ENCODE measurements around the gene EYA2.
A peak's percentile ranks its signal among the peaks of the same experiment; 100 is the strongest.
"Not testable (repeated sequence)": the region's sequence is repeated elsewhere in the genome, so short reads cannot be mapped to it uniquely, and the experiment has no call there.

The EYA2 gene

GRCh38 chr20:46928580-46929132 is 34.0 kb downstream of the EYA2 start:
- Mint-ChIP-seq H3K4me1 (peaks cover 54% of the 10 kb centered on the region), H3K27me3 (ENCODE audit: low read depth) (peaks cover 9% of the 10 kb centered on the region), H3K4me3 (no peak overlapping the region), H3K36me3 (ENCODE audit: low read depth) (no peaks in the 10 kb centered on the region), H3K27ac (peak overlapping the region in 2 of 3 experiments; percentile 42 to 51), H3K9me3 (no peaks in the 10 kb centered on the region)
- TF ChIP-seq CTCF (IDR thresholded peaks at IDR 0.05; ENCODE audit: unreplicated experiment in 3 of 3), result no peak

- Mint-ChIP-seq H3K4me1 (peaks cover 60% of the 10 kb centered on the region), H3K4me3 (no peak overlapping the region), H3K27me3 (ENCODE audit: low read depth) (peaks cover 9% of the 10 kb centered on the region), H3K27ac (no peak overlapping the region), H3K36me3 (ENCODE audit: low read depth) (no peaks in the 10 kb centered on the region), H3K9me3 (no peaks in the 10 kb centered on the region)
- no peak for TF ChIP-seq CTCF (IDR thresholded peaks at IDR 0.05; ENCODE audit: unreplicated experiment in 3 of 3)
These were observed 35.3 kb downstream of the EYA2 start for GRCh38 chr20:46929902-46930301.

GRCh38 chr20:46930640-46931339 is 36.1 kb downstream of the EYA2 start:
- Mint-ChIP-seq H3K36me3 (ENCODE audit: low read depth) (no peaks in the 10 kb centered on the region), H3K27me3 (ENCODE audit: low read depth) (peaks cover 9% of the 10 kb centered on the region), H3K4me3 (no peak overlapping the region), H3K27ac (peak overlapping the region in 1 of 3 experiments; percentile 41), H3K4me1 (peaks cover 60% of the 10 kb centered on the region), H3K9me3 (no peaks in the 10 kb centered on the region)
- no peak for TF ChIP-seq CTCF (IDR thresholded peaks at IDR 0.05; ENCODE audit: unreplicated experiment in 3 of 3)

GRCh38 chr20:46931699-46932098 is 37.1 kb downstream of the EYA2 start:
- Mint-ChIP-seq H3K36me3 (ENCODE audit: low read depth) (no peaks in the 10 kb centered on the region), H3K4me3 (no peak overlapping the region), H3K27ac (peak overlapping the region in 1 of 3 experiments; percentile 25), H3K27me3 (ENCODE audit: low read depth) (peaks cover 9% of the 10 kb centered on the region), H3K4me1 (peaks cover 64% of the 10 kb centered on the region), H3K9me3 (no peaks in the 10 kb centered on the region)
- no peak for TF ChIP-seq CTCF (IDR thresholded peaks at IDR 0.05; ENCODE audit: unreplicated experiment in 3 of 3)

GRCh38 chr20:46932439-46932838 is 37.8 kb downstream of the EYA2 start:
- not testable (repeated sequence) for H3K27me3 Mint-ChIP-seq (ENCODE audit: low read depth); H3K36me3 Mint-ChIP-seq (ENCODE audit: low read depth)
- H3K4me1 Mint-ChIP-seq, result peaks cover 71% of the 10 kb centered on the region

GRCh38 chr20:46933150-46933549 is 38.5 kb downstream of the EYA2 start:
- H3K4me1 Mint-ChIP-seq, result peaks cover 75% of the 10 kb centered on the region
- H3K27me3 Mint-ChIP-seq (ENCODE audit: low read depth), result peaks cover 9% of the 10 kb centered on the region
- H3K27ac Mint-ChIP-seq, result peak overlapping the region in 1 of 3 experiments; percentile 19
- TF ChIP-seq CTCF (IDR thresholded peaks at IDR 0.05; ENCODE audit: unreplicated experiment in 3 of 3), result no peak
- H3K36me3 Mint-ChIP-seq (ENCODE audit: low read depth), result no peaks in the 10 kb centered on the region
- H3K9me3 Mint-ChIP-seq, result no peaks in the 10 kb centered on the region
- no peak overlapping the region for H3K4me3 Mint-ChIP-seq

More at GRCh38 chr20:46932439-46932838, 37.8 kb downstream of the EYA2 start:
- H3K27ac Mint-ChIP-seq, H3K4me3 Mint-ChIP-seq, H3K9me3 Mint-ChIP-seq: not testable (repeated sequence)

Measured in nephron (organoid).